Measurements from ENCODE around the gene MALRD1. TPM values are rescaled to one million over a fixed set of nuclear protein-coding genes. Genes with fewer than 3 reads are reported as not detected.
"Not testable (repeated sequence)": the region's sequence is repeated elsewhere in the genome, so short reads cannot be mapped to it uniquely, and the experiment has no call there.

The MALRD1 gene
- total RNA-seq, 1 donor from 2014 or later = not detected

DNA sequence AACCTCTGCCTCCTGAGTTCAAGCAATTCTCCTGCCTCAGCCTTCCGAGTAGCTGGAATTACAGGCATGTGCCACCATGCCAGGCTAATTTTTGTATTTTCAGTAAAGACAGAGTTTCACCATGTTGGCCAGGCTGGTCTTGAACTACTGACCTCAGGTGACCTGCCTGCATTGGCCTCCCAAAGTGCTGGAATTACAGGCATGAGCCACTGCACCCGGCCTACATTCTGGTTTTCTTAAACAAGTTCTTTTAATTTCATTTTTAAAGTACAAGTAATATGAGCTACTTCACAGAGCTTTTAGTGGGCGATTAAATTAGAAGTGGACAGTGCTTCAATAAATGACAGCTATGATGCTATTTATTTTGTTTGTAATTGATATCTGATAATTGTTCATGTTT lies 721.2 kb downstream of the MALRD1 start:
- intact Hi-C loops (cut with micrococcal nuclease) = not testable (repeated sequence)

DNA sequence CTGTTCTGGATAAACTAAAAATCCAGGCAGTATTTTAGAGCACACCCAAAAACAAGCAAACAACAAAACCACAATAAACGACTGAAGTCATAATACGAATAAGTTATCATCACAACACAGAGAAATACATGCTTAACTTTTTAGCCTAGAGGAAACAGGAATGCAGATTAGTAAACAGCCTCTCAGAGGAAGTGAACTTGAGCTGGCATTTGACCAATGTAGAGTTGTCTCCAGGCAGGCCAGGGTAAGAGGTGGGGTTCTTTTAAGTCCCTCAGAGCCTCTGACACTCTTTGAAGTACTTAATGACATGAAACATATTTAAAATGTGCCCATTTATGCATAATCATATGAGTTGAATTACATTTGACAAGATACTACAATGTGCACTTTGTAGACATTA lies 724.4 kb downstream of the MALRD1 start:
- intact Hi-C loops (cut with micrococcal nuclease) = no loop called here

DNA sequence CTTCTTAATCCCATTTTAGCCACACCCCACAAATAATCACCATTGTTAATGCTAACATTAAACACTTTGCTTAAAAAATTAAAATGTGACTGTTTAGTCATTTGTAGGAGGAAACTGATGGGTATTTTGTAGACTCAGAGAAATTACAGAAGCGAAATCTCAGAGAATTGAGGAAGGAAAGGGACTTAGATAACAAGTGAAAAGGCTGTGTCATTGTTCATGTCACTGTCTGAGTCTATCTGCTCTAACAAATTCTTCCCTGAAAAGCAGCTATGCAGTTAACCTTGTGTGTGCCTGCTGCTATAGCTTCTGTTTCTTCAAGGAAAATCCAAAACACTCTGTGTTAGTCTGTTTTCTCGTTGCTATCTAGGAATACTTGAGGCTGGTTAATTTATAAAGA lies 726.7 kb downstream of the MALRD1 start:
- intact Hi-C loops (cut with micrococcal nuclease) = no loop called here

DNA sequence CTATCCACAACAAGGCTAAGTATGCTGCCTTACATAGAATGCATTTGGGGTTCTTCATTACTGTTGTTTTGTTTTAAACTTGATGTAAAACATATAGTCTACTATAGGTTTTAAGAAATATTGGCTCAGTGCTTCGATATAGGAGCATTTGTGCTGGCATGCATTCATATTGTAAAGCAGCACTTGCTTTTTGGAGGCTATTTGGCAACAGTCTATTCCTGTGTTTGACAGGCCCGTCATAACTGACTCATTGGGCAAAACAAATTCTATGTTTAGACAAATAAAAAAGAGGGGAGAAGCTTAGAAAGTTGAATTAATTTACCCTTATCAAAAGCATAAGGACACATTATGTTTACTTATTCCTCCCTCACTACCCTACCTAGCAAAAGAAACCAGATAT lies 729.2 kb downstream of the MALRD1 start:
- intact Hi-C loops (cut with micrococcal nuclease) = no loop called here

DNA sequence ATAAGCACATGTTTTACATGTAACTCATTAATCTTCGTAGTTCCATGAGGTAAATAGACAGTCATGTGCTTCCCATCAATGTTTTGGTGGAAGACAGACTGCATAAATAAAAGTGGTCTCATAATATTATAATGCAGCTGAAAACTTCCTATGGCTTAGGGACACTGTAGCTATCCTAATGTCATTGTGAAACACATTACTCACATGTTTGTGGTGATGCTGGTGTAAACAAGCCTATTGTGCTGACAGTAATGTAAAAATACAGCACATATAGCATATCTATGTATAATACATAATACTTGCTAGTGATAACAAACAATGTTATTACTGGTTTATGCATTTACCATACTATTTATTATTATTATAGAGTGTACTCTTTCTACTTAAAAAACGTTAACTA lies 730.4 kb downstream of the MALRD1 start:
- intact Hi-C loops (cut with micrococcal nuclease) = no loop called here

DNA sequence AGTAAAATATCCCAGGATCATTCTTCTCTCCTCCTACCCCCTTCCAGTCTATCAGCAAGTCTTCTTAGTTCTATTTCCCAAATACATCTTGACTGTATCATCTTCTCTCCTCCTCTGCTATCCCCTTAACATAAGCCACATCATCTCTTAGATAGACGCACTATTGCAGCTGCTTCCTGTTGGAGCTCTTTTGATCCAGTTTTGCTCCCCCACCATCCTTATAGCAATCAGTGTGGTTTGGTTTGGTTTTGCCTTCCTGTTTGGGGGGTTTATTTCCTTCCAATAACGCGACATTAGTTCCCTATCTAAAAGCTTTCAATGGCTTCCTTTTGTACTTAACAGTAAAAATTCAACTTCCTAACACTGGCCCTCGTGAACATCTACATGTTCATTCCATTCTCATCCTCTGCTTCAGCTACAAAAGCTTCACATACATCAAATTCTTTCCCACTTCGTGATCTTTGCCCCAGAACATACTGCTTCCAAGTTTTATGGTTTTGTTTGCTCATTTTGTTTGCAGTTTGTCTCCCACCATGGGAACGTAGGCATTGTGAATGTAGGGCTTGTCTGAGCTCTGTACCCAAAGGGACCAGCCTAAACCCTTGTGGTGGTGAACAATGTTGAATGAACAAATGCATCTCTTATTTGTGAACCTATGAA lies 734.0 kb downstream of the MALRD1 start:
- intact Hi-C loops (cut with micrococcal nuclease) = no loop called here

DNA sequence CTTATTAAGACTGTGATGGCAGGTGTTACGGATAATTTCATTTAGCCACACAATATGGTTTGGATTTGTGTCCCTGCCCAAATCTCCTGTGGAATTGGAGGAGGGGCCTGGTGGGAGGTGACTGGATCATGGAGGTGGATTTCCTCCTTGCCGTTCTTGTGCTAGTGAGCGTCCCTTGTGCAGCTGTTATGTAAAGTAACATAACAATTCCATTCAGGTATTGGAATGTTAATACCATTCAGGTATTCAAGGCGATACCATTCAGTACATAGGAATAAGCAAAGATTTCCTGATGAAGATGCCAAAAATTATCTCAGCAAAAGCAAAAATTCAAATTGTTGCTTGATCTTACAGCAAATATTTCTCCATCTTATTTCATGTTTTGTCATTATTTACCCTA lies 735.1 kb downstream of the MALRD1 start:
- intact Hi-C loops (cut with micrococcal nuclease) = no loop called here
